Measurements from ENCODE around the gene PTGES.

Gene PTGES

GRCh38 chr9:129732946-129733631 is 19.8 kb downstream of the PTGES start:
- no peak overlapping the region for H3K9ac ChIP-seq
- no peaks in the 10 kb centered on the region for H3K4me1 ChIP-seq (ENCODE audit: low read depth, poor library complexity, severe bottlenecking)
- H4K20me1 ChIP-seq (ENCODE audit: insufficient read depth) = no peaks in the 10 kb centered on the region
- H3K27ac ChIP-seq = no peak overlapping the region
- no peaks in the 10 kb centered on the region for H3K36me3 ChIP-seq (ENCODE audit: insufficient read depth)
- H3K4me2 ChIP-seq = no peak overlapping the region
- TF ChIP-seq CTCF (conservative IDR thresholded peaks at IDR 0.05; ENCODE audit: low read depth, low read length) = no peak
- H3K27me3 ChIP-seq (ENCODE audit: insufficient read depth, low read depth) = peaks cover 79% of the 10 kb centered on the region
- no peak overlapping the region for H2AFZ ChIP-seq (ENCODE audit: low read depth)
- no peaks in the 10 kb centered on the region for H3K79me2 ChIP-seq (ENCODE audit: insufficient read depth, low read depth)
- H3K4me3 ChIP-seq (IDR thresholded peaks at IDR 0.05; ENCODE audit: insufficient read depth, low read depth, low read length) = no peak overlapping the region

DNA sequence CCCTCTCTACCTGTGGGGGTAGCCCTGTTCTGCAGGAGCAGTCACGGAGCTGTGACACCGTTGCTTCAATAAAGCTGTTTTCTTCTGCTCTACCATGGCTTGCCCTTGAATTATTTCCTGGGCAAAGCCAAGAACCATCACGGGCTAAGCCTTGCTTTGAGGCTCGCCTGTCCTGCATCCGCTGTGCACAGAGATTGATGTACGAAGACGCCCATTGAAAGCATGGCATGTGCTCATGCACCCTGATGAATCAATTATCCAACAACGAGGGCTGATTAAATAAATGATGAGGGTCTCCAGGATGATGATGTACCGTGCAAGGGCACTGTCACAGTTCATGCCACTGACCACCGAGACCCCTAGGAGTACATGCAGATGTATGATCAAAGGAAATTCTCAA is 20.7 kb downstream of the PTGES start:
- no peak overlapping the region for H2AFZ ChIP-seq (ENCODE audit: low read depth)
- H3K36me3 ChIP-seq (ENCODE audit: insufficient read depth) = no peaks in the 10 kb centered on the region
- H3K4me1 ChIP-seq (ENCODE audit: low read depth, poor library complexity, severe bottlenecking) = no peaks in the 10 kb centered on the region
- H3K27me3 ChIP-seq (ENCODE audit: insufficient read depth, low read depth) = peaks cover 80% of the 10 kb centered on the region
- H4K20me1 ChIP-seq (ENCODE audit: insufficient read depth) = no peaks in the 10 kb centered on the region
- H3K27ac ChIP-seq = no peak overlapping the region
- H3K79me2 ChIP-seq (ENCODE audit: insufficient read depth, low read depth) = no peaks in the 10 kb centered on the region
- H3K4me2 ChIP-seq = no peak overlapping the region
- H3K4me3 ChIP-seq (IDR thresholded peaks at IDR 0.05; ENCODE audit: insufficient read depth, low read depth, low read length) = no peak overlapping the region
- H3K9ac ChIP-seq = no peak overlapping the region
- TF ChIP-seq CTCF (conservative IDR thresholded peaks at IDR 0.05; ENCODE audit: low read depth, low read length) = no peak

DNA sequence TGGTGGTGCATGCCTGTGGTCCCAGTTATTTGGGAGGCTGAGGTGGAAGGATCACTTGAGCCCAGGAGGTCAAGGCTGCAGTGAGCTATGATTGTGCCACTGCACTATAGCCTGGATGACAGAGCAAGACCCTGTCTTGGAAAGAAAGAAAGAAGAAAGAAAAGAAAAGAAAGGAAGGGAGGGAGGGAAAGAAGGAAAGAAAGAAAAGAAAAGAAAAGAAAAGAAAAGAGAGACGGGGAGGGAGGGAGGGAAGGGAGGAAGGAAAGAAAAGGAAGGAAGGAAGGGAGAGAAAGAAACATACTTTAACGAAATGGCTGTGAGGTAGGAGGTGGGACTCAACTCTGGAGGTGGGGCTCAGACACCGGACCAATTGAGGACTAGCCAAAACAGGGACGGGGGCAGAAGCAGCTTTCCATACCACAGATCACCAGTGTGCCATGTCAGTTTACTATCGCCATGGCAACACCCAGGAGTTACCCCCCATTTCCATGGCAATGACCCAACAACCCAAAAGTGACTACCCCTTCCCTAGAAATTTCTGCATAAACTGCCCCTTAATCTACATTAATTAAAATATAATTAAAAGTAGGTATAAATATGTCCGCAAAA is 21.3 kb downstream of the PTGES start:
- H3K4me3 ChIP-seq (IDR thresholded peaks at IDR 0.05; ENCODE audit: insufficient read depth, low read depth, low read length) = no peak overlapping the region
- no peak overlapping the region for H3K4me2 ChIP-seq
- H3K36me3 ChIP-seq (ENCODE audit: insufficient read depth) = no peaks in the 10 kb centered on the region
- no peaks in the 10 kb centered on the region for H4K20me1 ChIP-seq (ENCODE audit: insufficient read depth)
- no peak overlapping the region for H2AFZ ChIP-seq (ENCODE audit: low read depth)
- H3K79me2 ChIP-seq (ENCODE audit: insufficient read depth, low read depth) = no peaks in the 10 kb centered on the region
- no peak overlapping the region for H3K9ac ChIP-seq
- TF ChIP-seq CTCF (conservative IDR thresholded peaks at IDR 0.05; ENCODE audit: low read depth, low read length) = no peak
- peaks cover 3% of the 10 kb centered on the region for H3K4me1 ChIP-seq (ENCODE audit: low read depth, poor library complexity, severe bottlenecking)
- H3K27ac ChIP-seq = no peak overlapping the region
- H3K27me3 ChIP-seq (ENCODE audit: insufficient read depth, low read depth) = peaks cover 79% of the 10 kb centered on the region

GRCh38 chr9:129728744-129729143 is 24.1 kb downstream of the PTGES start:
- Histone ChIP-seq H3K79me2 (ENCODE audit: insufficient read depth, low read depth) (no peaks in the 10 kb centered on the region), H3K4me3 (IDR thresholded peaks at IDR 0.05; ENCODE audit: insufficient read depth, low read depth, low read length) (no peak overlapping the region)
- TF ChIP-seq CTCF (conservative IDR thresholded peaks at IDR 0.05; ENCODE audit: low read depth, low read length) = no peak

More at GRCh38 chr9:129728744-129729143, 24.1 kb downstream of the PTGES start:
- Histone ChIP-seq H3K4me2 (no peak overlapping the region), H3K4me1 (ENCODE audit: low read depth, poor library complexity, severe bottlenecking) (peaks cover 4% of the 10 kb centered on the region), H3K27me3 (ENCODE audit: insufficient read depth, low read depth) (peaks cover 85% of the 10 kb centered on the region), H2AFZ (ENCODE audit: low read depth) (no peak overlapping the region), H4K20me1 (ENCODE audit: insufficient read depth) (no peaks in the 10 kb centered on the region), H3K9ac (no peak overlapping the region), H3K27ac (no peak overlapping the region), H3K36me3 (ENCODE audit: insufficient read depth) (no peaks in the 10 kb centered on the region)
